Mesenchymal stem cell (in vitro differentiated cells and primary cell): Measurements from ENCODE around the gene KPNA6.
"Not testable (repeated sequence)": the region's sequence is repeated elsewhere in the genome, so short reads cannot be mapped to it uniquely, and the experiment has no call there.

Experiments
- DNase-seq: peaks from one replicate; pipeline ENCODE4 v3.0.0-alpha.2; 2013
- H2AFZ ChIP-seq: one replicate; pipeline ENCODE4 v1.6.1; 2013; ENCODE audit warnings: low read depth, mild to moderate bottlenecking, control low read depth, inconsistent platforms, low read length, moderate library complexity
- H2AK5ac ChIP-seq: 2 replicates; pipeline ENCODE4 v1.6.1; 2013; ENCODE audit warnings: low read length, moderate library complexity, mild to moderate bottlenecking, inconsistent platforms; ENCODE audit not compliant: severe bottlenecking
- H2BK120ac ChIP-seq: one replicate; pipeline ENCODE4 v1.6.1; 2013; ENCODE audit warnings: low read depth, mild to moderate bottlenecking, inconsistent platforms, low read length, moderate library complexity
- H2BK12ac ChIP-seq, 2 experiments: one replicate each; pipeline ENCODE4 v1.6.1; 2013; ENCODE audit warnings: inconsistent platforms in 2 of 2, low read length in 2 of 2, mild to moderate bottlenecking in 2 of 2, moderate library complexity in 2 of 2, control low read depth in 1 of 2
- H2BK15ac ChIP-seq: one replicate; pipeline ENCODE4 v1.6.1; 2013; ENCODE audit warnings: mild to moderate bottlenecking, low read depth, inconsistent platforms; ENCODE audit not compliant: poor library complexity, severe bottlenecking
- H2BK5ac ChIP-seq: 2 replicates; pipeline ENCODE4 v1.6.1; 2013; ENCODE audit warnings: low read depth, mild to moderate bottlenecking, low read length, control low read depth, inconsistent platforms; ENCODE audit not compliant: poor library complexity, severe bottlenecking
- H3K14ac ChIP-seq, 2 experiments: one replicate each; pipeline ENCODE4 v1.6.1; 2013; ENCODE audit warnings: inconsistent platforms in 2 of 2, low read length in 2 of 2, control low read depth in 1 of 2, mild to moderate bottlenecking in 1 of 2, moderate library complexity in 1 of 2
- H3K18ac ChIP-seq, 2 experiments: one replicate each; pipeline ENCODE4 v1.6.1; 2013; ENCODE audit warnings: inconsistent platforms in 2 of 2, low read length in 2 of 2, control low read depth in 1 of 2, low read depth in 1 of 2, mild to moderate bottlenecking in 1 of 2
- H3K23ac ChIP-seq, 2 experiments: one replicate each; pipeline ENCODE4 v1.6.1; 2013; ENCODE audit warnings: inconsistent platforms in 2 of 2, low read length in 2 of 2, mild to moderate bottlenecking in 2 of 2, moderate library complexity in 2 of 2, control low read depth in 1 of 2
- H3K27ac ChIP-seq: 2 replicates; pipeline ENCODE4 v1.5.1; 2013; ENCODE audit warnings: mild to moderate bottlenecking, moderate library complexity, low read length, control low read depth, inconsistent platforms; ENCODE audit not compliant: poor library complexity, severe bottlenecking
- H3K27me3 ChIP-seq, 2 experiments: 2 replicates each; pipeline versions ENCODE4 v1.6.1 to v1.7.0; 2013; ENCODE audit warnings: low read length in 2 of 2, mild to moderate bottlenecking in 2 of 2, moderate library complexity in 2 of 2, control low read depth in 1 of 2, inconsistent platforms in 1 of 2; ENCODE audit not compliant: control insufficient read depth in 1 of 2, insufficient read depth in 1 of 2
- H3K36me3 ChIP-seq, 2 experiments: 2 replicates each; pipeline versions ENCODE4 v1.6.1 to v1.7.0; 2013; ENCODE audit warnings: low read length in 2 of 2, control low read depth in 1 of 2, inconsistent platforms in 1 of 2, low read depth in 1 of 2, mild to moderate bottlenecking in 1 of 2; ENCODE audit not compliant: insufficient read depth in 2 of 2, control insufficient read depth in 1 of 2
- H3K4ac ChIP-seq, 2 experiments: one replicate each; pipeline ENCODE4 v1.6.1; 2013; ENCODE audit warnings: inconsistent platforms in 2 of 2, low read length in 2 of 2, mild to moderate bottlenecking in 2 of 2, moderate library complexity in 2 of 2, control low read depth in 1 of 2, low read depth in 1 of 2
- H3K4me1 ChIP-seq: 2 replicates; pipeline ENCODE4 v1.6.1; 2013; ENCODE audit warnings: low read depth, low read length, control low read depth; ENCODE audit not compliant: control insufficient read depth, insufficient read depth
- H3K4me2 ChIP-seq: 2 replicates; pipeline ENCODE4 v1.6.1; 2013; ENCODE audit warnings: low read length, mild to moderate bottlenecking, inconsistent platforms; ENCODE audit not compliant: poor library complexity, severe bottlenecking
- H3K4me3 ChIP-seq, 2 experiments: 2 replicates each; pipeline versions ENCODE4 v1.5.1 to v1.7.0; 2013; ENCODE audit warnings: low read length in 2 of 2, mild to moderate bottlenecking in 2 of 2, control low read depth in 1 of 2, low read depth in 1 of 2; ENCODE audit not compliant: insufficient read depth in 1 of 2
- H3K79me1 ChIP-seq: replicated peaks from 2 replicates; pipeline ENCODE4 v1.6.1; 2013; ENCODE audit warnings: mild to moderate bottlenecking, control low read depth, low read length, inconsistent platforms; ENCODE audit not compliant: poor library complexity, severe bottlenecking
- H3K9ac ChIP-seq: 2 replicates; pipeline ENCODE4 v1.7.0; 2013; ENCODE audit warnings: mild to moderate bottlenecking, low read length, moderate library complexity
- H3K9me3 ChIP-seq: 2 replicates; pipeline ENCODE4 v1.7.0; 2013; ENCODE audit warnings: mild to moderate bottlenecking, low read length; ENCODE audit not compliant: control insufficient read depth
- H4K8ac ChIP-seq: one replicate; pipeline ENCODE4 v1.6.1; 2013; ENCODE audit warnings: inconsistent platforms, mild to moderate bottlenecking, low read length, moderate library complexity
- H4K91ac ChIP-seq: one replicate; pipeline ENCODE4 v1.6.1; 2013; ENCODE audit warnings: mild to moderate bottlenecking, low read length, inconsistent platforms
- WGBS: methylation state at CpG from one replicate; pipeline ENCODE4 v1.1.7; 2013; ENCODE audit warnings: mixed read lengths; 5-methylcytosine and 5-hydroxymethylcytosine counted together

Gene KPNA6

GRCh38 chr1:32137111-32137510 is 29.3 kb downstream of the KPNA6 start:
- Histone ChIP-seq H2BK12ac (no peak overlapping the region), H3K27me3 (no peaks in the 10 kb centered on the region), H4K91ac (no peak overlapping the region), H3K23ac (no peak overlapping the region), H3K9me3 (no peaks in the 10 kb centered on the region), H2BK120ac (no peak overlapping the region), H2AK5ac (no peak overlapping the region), H3K27ac (no peak overlapping the region), H3K18ac (no peak overlapping the region), H4K8ac (no peak overlapping the region), H3K4me2 (no peak overlapping the region), H3K4me3 (no peak overlapping the region), H2BK15ac (no peak overlapping the region), H3K14ac (no peak overlapping the region), H3K36me3 (peaks cover 0 to 4% of the 10 kb centered on the region in 2 experiments), H3K79me1 (no peaks in the 10 kb centered on the region), H3K9ac (no peak overlapping the region), H3K4ac (no peak overlapping the region), H2AFZ (no peak overlapping the region), H3K4me1 (peaks cover 9% of the 10 kb centered on the region), H2BK5ac (no peak overlapping the region)
- DNase-seq: no peak
- 95% methylated on average over 5 of the region's 5 CpGs for WGBS

- Histone ChIP-seq H3K4me2 (no peak overlapping the region), H3K9me3 (no peaks in the 10 kb centered on the region), H3K9ac (no peak overlapping the region), H3K23ac (no peak overlapping the region), H4K91ac (no peak overlapping the region), H3K79me1 (no peaks in the 10 kb centered on the region), H4K8ac (no peak overlapping the region), H2BK12ac (no peak overlapping the region), H3K27me3 (no peaks in the 10 kb centered on the region), H2BK15ac (no peak overlapping the region), H2AFZ (no peak overlapping the region), H2BK120ac (no peak overlapping the region), H3K4me3 (no peak overlapping the region), H2AK5ac (no peak overlapping the region), H3K14ac (no peak overlapping the region), H3K36me3 (peaks cover 0 to 3% of the 10 kb centered on the region in 2 experiments), H3K18ac (no peak overlapping the region), H3K27ac (peak overlapping the region; percentile 53), H3K4ac (no peak overlapping the region), H3K4me1 (peaks cover 8% of the 10 kb centered on the region), H2BK5ac (no peak overlapping the region)
- DNase-seq: peak; percentile 60
- WGBS: 17% methylated on average over 4 of the region's 5 CpGs
Measured at GRCh38 chr1:32138965-32139364, 31.1 kb downstream of the KPNA6 start.

- Histone ChIP-seq H3K14ac (peak overlapping the region in 1 of 2 experiments; percentile 41), H3K4ac (no peak overlapping the region), H4K8ac (no peak overlapping the region), H4K91ac (no peak overlapping the region), H3K79me1 (no peaks in the 10 kb centered on the region), H2AK5ac (no peak overlapping the region), H3K9me3 (no peaks in the 10 kb centered on the region), H2BK15ac (no peak overlapping the region), H3K4me2 (no peak overlapping the region), H3K18ac (no peak overlapping the region), H2BK5ac (no peak overlapping the region), H3K4me3 (no peak overlapping the region), H2BK120ac (no peak overlapping the region), H2BK12ac (peak overlapping the region in 1 of 2 experiments; percentile 23), H3K9ac (peak overlapping the region; percentile 83), H3K27me3 (no peaks in the 10 kb centered on the region), H3K27ac (no peak overlapping the region), H2AFZ (no peak overlapping the region), H3K4me1 (peaks cover 10% of the 10 kb centered on the region), H3K23ac (no peak overlapping the region), H3K36me3 (no peaks in the 10 kb centered on the region)
- 39% methylated on average over 3 of the region's 6 CpGs for WGBS
- DNase-seq: peak; percentile 95
Measured at GRCh38 chr1:32142446-32143301, 34.8 kb downstream of the KPNA6 start.

GRCh38 chr1:32143302-32143695 is 35.4 kb downstream of the KPNA6 start:
- not testable (repeated sequence) for H3K27me3 ChIP-seq, DNase-seq, H3K79me1 ChIP-seq, H3K27ac ChIP-seq, H2BK120ac ChIP-seq, H2AFZ ChIP-seq, H3K18ac ChIP-seq, H4K91ac ChIP-seq, H4K8ac ChIP-seq, H3K23ac ChIP-seq, H3K4me2 ChIP-seq, H2BK15ac ChIP-seq, H2BK12ac ChIP-seq, H3K4me1 ChIP-seq, H3K14ac ChIP-seq, H3K36me3 ChIP-seq, H2BK5ac ChIP-seq, H3K4ac ChIP-seq, H2AK5ac ChIP-seq, H3K9me3 ChIP-seq, H3K4me3 ChIP-seq
- 100% methylated on average over 2 of the region's 4 CpGs for WGBS
- peak overlapping the region; percentile 83 for H3K9ac ChIP-seq
